Thyroid gland (tissue), 4 donors: Measurements from ENCODE around the gene COL9A3.

Experiments
- POLR2A ChIP-seq, 2 donors: fragments of 450-650 bp; IDR thresholded peaks; one replicate each; pipeline ENCODE4 v1.6.1; 2017; ENCODE audit warnings: antibody characterized with exemption in 2 of 2, mild to moderate bottlenecking in 2 of 2, moderate library complexity in 1 of 2
- TF ChIP-seq, protein P1 (sequence below), 6 experiments: fragments of 200-600 bp in 3 of 6; fragments of 450-650 bp in 3 of 6; sonication (generic) in 3 of 6; IDR thresholded peaks; one replicate each; pipeline ENCODE4 v1.5.1; 2016 to 2019; ENCODE audit warnings: antibody characterized with exemption in 6 of 6, mild to moderate bottlenecking in 2 of 6, inconsistent platforms in 1 of 6, moderate library complexity in 1 of 6

- TF ChIP-seq, protein P1, sequence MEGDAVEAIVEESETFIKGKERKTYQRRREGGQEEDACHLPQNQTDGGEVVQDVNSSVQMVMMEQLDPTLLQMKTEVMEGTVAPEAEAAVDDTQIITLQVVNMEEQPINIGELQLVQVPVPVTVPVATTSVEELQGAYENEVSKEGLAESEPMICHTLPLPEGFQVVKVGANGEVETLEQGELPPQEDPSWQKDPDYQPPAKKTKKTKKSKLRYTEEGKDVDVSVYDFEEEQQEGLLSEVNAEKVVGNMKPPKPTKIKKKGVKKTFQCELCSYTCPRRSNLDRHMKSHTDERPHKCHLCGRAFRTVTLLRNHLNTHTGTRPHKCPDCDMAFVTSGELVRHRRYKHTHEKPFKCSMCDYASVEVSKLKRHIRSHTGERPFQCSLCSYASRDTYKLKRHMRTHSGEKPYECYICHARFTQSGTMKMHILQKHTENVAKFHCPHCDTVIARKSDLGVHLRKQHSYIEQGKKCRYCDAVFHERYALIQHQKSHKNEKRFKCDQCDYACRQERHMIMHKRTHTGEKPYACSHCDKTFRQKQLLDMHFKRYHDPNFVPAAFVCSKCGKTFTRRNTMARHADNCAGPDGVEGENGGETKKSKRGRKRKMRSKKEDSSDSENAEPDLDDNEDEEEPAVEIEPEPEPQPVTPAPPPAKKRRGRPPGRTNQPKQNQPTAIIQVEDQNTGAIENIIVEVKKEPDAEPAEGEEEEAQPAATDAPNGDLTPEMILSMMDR (IDR thresholded peaks at IDR 0.05) = no peak
- no peak for TF ChIP-seq POLR2A (IDR thresholded peaks at IDR 0.05)
These were observed 9.9 kb downstream of the COL9A3 start for GRCh38 chr20:62826646-62827310.
